Loucy (cell line): Measurements from ENCODE around the gene IL34.

ENCODE experiments used
- H2AFZ ChIP-seq: fragments of 200-600 bp; sonication (generic); 2 replicates; pipeline ENCODE4 v1.6.0; 2016; ENCODE audit warnings: antibody characterized with exemption, mild to moderate bottlenecking, low read length, moderate library complexity
- H3F3A ChIP-seq: fragments of 200-600 bp; 2 replicates; pipeline ENCODE4 v1.6.0; 2016; ENCODE audit warnings: antibody characterized with exemption, low read depth, mild to moderate bottlenecking
- H3K27me3 ChIP-seq: fragments of 200-600 bp; sonication (generic); 2 replicates; pipeline ENCODE4 v1.6.1; 2014; ENCODE audit warnings: low read length, mild to moderate bottlenecking; ENCODE audit not compliant: insufficient read depth, poor library complexity, severe bottlenecking
- H3K36me3 ChIP-seq: fragments of 200-600 bp; sonication (generic); 2 replicates; pipeline ENCODE4 v1.6.1; 2016; ENCODE audit warnings: low read length; ENCODE audit not compliant: insufficient read depth
- H3K4me1 ChIP-seq: fragments of 200-600 bp; sonication (generic); 2 replicates; pipeline ENCODE4 v1.5.1; 2014; ENCODE audit warnings: low read length, mild to moderate bottlenecking; ENCODE audit not compliant: insufficient read depth, poor library complexity, severe bottlenecking
- H3K4me2 ChIP-seq: fragments of 200-600 bp; sonication (generic); 2 replicates; pipeline ENCODE4 v1.6.0; 2014; ENCODE audit warnings: antibody characterized with exemption, low read length, low read depth, mild to moderate bottlenecking; ENCODE audit not compliant: poor library complexity, severe bottlenecking
- H3K4me3 ChIP-seq: fragments of 200-600 bp; sonication (generic); 2 replicates; pipeline ENCODE4 v1.5.1; 2014; ENCODE audit warnings: low read length, mild to moderate bottlenecking, mixed read lengths; ENCODE audit not compliant: poor library complexity, severe bottlenecking
- H3K79me2 ChIP-seq: fragments of 200-600 bp; sonication (generic); 2 replicates; pipeline ENCODE4 v1.6.1; 2014; ENCODE audit warnings: low read length; ENCODE audit not compliant: insufficient read depth
- H3K9ac ChIP-seq: fragments of 200-600 bp; sonication (generic); 2 replicates; pipeline ENCODE4 v1.6.0; 2014; ENCODE audit warnings: mild to moderate bottlenecking, low read depth, low read length, moderate library complexity; ENCODE audit not compliant: poor library complexity, severe bottlenecking
- H3K9me2 ChIP-seq: fragments of 200-600 bp; sonication (generic); replicated peaks from 2 replicates; pipeline ENCODE4 v1.6.1; 2016; ENCODE audit warnings: low read depth, low read length, mixed read lengths
- H3K9me3 ChIP-seq: fragments of 200-600 bp; sonication (generic); 2 replicates; pipeline ENCODE4 v1.6.1; 2014; ENCODE audit warnings: mild to moderate bottlenecking, antibody characterized with exemption, low read length, low read depth; ENCODE audit not compliant: insufficient read depth
- H4K20me1 ChIP-seq: fragments of 200-600 bp; sonication (generic); 2 replicates; pipeline ENCODE4 v1.6.0; 2014; ENCODE audit warnings: antibody characterized with exemption, low read length, mild to moderate bottlenecking; ENCODE audit not compliant: insufficient read depth, poor library complexity, severe bottlenecking
- CTCF ChIP-seq: fragments of 200-600 bp; sonication (generic); conservative IDR thresholded peaks from 2 replicates; pipeline ENCODE4 v1.5.1; 2014; ENCODE audit warnings: mild to moderate bottlenecking, antibody characterized with exemption, low read length
- EZH2phosphoT487 ChIP-seq: fragments of 200-600 bp; IDR thresholded peaks from 2 replicates; pipeline ENCODE4 v1.6.1; 2018; ENCODE audit warnings: antibody characterized with exemption, mild to moderate bottlenecking, moderate library complexity, borderline replicate concordance

IL34 gene

GRCh38 chr16:70661534-70661917 lies 15.2 kb downstream of the IL34 start:
- Histone ChIP-seq H3K4me3 (no peak overlapping the region), H3K4me2 (no peak overlapping the region), H3K4me1 (no peaks in the 10 kb centered on the region), H3K27me3 (no peaks in the 10 kb centered on the region), H3F3A (no peaks in the 10 kb centered on the region), H2AFZ (no peak overlapping the region), H4K20me1 (no peaks in the 10 kb centered on the region), H3K9ac (no peak overlapping the region), H3K36me3 (peaks cover 7% of the 10 kb centered on the region; the same call in 1 of the 2 replicates), H3K9me2 (no peaks in the 10 kb centered on the region), H3K79me2 (no peaks in the 10 kb centered on the region), H3K9me3 (no peaks in the 10 kb centered on the region)
- no peak for TF ChIP-seq EZH2phosphoT487

- no peak overlapping the region for H3K4me2 ChIP-seq
- H3K27me3 ChIP-seq = no peaks in the 10 kb centered on the region
- no peak for TF ChIP-seq CTCF
- H3K9me3 ChIP-seq = no peaks in the 10 kb centered on the region
- no peaks in the 10 kb centered on the region for H3K4me1 ChIP-seq
- H3K36me3 ChIP-seq = peaks cover 7% of the 10 kb centered on the region; the same call in 1 of the 2 replicates
- no peaks in the 10 kb centered on the region for H3K9me2 ChIP-seq
- no peak overlapping the region for H3K9ac ChIP-seq
- no peaks in the 10 kb centered on the region for H3F3A ChIP-seq
- no peak overlapping the region for H3K4me3 ChIP-seq
- no peak overlapping the region for H2AFZ ChIP-seq
- no peaks in the 10 kb centered on the region for H4K20me1 ChIP-seq
- no peaks in the 10 kb centered on the region for H3K79me2 ChIP-seq
Observed at GRCh38 chr16:70661918-70662641, 15.7 kb downstream of the IL34 start.

- TF ChIP-seq EZH2phosphoT487 (no peak), CTCF (no peak)
- Histone ChIP-seq H3F3A (no peaks in the 10 kb centered on the region), H3K36me3 (peaks cover 7% of the 10 kb centered on the region; the same call in 1 of the 2 replicates), H3K9me3 (no peaks in the 10 kb centered on the region), H3K27me3 (no peaks in the 10 kb centered on the region), H2AFZ (no peak overlapping the region), H4K20me1 (no peaks in the 10 kb centered on the region), H3K9ac (no peak overlapping the region), H3K4me2 (no peak overlapping the region), H3K4me1 (no peaks in the 10 kb centered on the region), H3K9me2 (no peaks in the 10 kb centered on the region), H3K4me3 (no peak overlapping the region), H3K79me2 (no peaks in the 10 kb centered on the region)
Observed at GRCh38 chr16:70662991-70663523, 16.7 kb downstream of the IL34 start.
